ENCODE data around the gene DUSP9.

- TF ChIP-seq POLR2A (IDR thresholded peaks at IDR 0.05; ENCODE audit: low read depth, low read length) (no peak), POLR2AphosphoS5 (IDR thresholded peaks at IDR 0.05; ENCODE audit: low read depth, low read length) (no peak), TAF1 (IDR thresholded peaks at IDR 0.05; ENCODE audit: borderline replicate concordance, low read depth, low read length) (no peak)
Measured at GRCh38 chrX:153625271-153626024, 21.6 kb upstream of the DUSP9 start.

Data from GM12892 (cell line).